Raji (cell line): Measurements from ENCODE around the gene ATP6V1D.

Experiments used
- POLR2A ChIP-seq: IDR thresholded peaks from 2 replicates; pipeline ENCODE4 v1.6.1; 2011; ENCODE audit warnings: low read depth, low read length, control low read depth; ENCODE audit not compliant: insufficient read depth

ATP6V1D gene

GRCh38 chr14:67335781-67336180 lies 23.8 kb downstream of the ATP6V1D start:
- no peak for TF ChIP-seq POLR2A

- TF ChIP-seq POLR2A = no peak
Observed at GRCh38 chr14:67332468-67332867, 27.1 kb downstream of the ATP6V1D start.

- no peak for TF ChIP-seq POLR2A
Observed at GRCh38 chr14:67331368-67332125, 28.1 kb downstream of the ATP6V1D start.

GRCh38 chr14:67319142-67319541 lies 40.5 kb downstream of the ATP6V1D start:
- no peak for TF ChIP-seq POLR2A

GRCh38 chr14:67317822-67318221 lies 41.8 kb downstream of the ATP6V1D start:
- no peak for TF ChIP-seq POLR2A

GRCh38 chr14:67313153-67313552 lies 46.5 kb downstream of the ATP6V1D start:
- no peak for TF ChIP-seq POLR2A

- TF ChIP-seq POLR2A = no peak
Observed at GRCh38 chr14:67311868-67312267, 47.7 kb downstream of the ATP6V1D start.
